GM12801 (cell line): ENCODE results near the gene BAIAP2L1.

Experiments
- TF ChIP-seq, protein P1 (sequence below): IDR thresholded peaks from one replicate; pipeline ENCODE4 v1.5.1; 2011; ENCODE audit warnings: control low read depth; ENCODE audit not compliant: insufficient read length; ENCODE audit errors: extremely low read depth

BAIAP2L1 gene

DNA sequence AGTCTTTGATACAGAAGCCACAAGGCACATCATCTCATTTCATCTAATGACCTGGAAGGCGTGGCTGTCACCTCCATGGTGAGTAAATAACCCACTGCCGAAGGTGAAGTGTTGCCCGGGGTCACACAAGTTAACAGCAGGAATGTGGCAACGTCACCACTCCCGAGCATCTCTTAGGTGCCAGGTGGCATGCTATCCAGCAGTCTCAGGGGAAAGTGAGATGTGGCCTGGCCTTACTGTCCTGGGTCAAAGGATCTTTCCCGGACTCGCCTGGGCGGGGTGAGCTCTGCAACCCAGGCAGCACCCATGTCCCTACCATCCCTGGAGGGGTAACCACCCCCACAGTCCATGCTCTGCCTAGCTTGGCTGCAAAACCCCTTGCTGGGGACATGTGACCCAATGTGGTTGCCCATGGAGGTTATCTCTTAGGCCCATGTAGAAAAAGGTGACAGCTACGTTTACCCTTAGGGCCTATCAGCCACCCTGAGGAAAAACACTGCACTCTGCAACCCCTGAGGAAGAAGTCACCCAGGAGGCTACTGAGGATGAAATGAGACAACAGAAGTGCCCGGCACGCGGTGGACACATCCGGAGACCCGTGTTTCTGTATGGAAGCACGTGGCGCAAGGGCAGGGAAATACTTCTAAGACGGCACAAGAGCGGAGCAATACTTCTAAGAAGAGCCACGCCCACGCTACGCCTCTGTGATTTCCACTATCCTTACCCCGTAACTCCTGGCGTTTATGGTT is 52.0 kb downstream of the BAIAP2L1 start:
- TF ChIP-seq, protein P1, sequence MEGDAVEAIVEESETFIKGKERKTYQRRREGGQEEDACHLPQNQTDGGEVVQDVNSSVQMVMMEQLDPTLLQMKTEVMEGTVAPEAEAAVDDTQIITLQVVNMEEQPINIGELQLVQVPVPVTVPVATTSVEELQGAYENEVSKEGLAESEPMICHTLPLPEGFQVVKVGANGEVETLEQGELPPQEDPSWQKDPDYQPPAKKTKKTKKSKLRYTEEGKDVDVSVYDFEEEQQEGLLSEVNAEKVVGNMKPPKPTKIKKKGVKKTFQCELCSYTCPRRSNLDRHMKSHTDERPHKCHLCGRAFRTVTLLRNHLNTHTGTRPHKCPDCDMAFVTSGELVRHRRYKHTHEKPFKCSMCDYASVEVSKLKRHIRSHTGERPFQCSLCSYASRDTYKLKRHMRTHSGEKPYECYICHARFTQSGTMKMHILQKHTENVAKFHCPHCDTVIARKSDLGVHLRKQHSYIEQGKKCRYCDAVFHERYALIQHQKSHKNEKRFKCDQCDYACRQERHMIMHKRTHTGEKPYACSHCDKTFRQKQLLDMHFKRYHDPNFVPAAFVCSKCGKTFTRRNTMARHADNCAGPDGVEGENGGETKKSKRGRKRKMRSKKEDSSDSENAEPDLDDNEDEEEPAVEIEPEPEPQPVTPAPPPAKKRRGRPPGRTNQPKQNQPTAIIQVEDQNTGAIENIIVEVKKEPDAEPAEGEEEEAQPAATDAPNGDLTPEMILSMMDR, result no peak

DNA sequence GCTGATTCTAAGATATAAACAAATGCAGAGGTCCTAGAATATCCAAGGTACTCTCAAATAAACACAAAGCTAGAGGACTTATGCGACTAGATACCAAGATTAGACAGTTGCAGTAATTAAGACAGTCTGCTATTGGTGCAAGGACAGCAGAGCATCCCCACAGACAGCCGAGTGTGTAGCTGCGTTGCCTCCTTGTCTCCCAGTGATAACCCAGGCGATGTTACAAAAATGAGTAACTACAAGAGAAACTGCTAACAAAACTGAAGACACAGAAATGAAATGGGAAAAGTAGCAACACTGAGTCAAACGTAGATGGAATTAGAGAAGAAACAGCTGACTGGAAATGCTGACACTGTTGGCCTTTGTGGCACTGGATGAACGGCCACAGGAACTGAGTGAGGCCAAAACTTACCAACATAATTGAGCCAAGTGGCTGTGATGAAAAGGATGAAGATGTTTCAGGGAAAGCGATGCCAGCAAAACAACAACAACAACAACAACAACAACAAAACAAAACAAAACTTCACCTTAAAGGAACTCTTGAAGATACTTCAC is 54.3 kb downstream of the BAIAP2L1 start:
- TF ChIP-seq, protein P1, result no peak

DNA sequence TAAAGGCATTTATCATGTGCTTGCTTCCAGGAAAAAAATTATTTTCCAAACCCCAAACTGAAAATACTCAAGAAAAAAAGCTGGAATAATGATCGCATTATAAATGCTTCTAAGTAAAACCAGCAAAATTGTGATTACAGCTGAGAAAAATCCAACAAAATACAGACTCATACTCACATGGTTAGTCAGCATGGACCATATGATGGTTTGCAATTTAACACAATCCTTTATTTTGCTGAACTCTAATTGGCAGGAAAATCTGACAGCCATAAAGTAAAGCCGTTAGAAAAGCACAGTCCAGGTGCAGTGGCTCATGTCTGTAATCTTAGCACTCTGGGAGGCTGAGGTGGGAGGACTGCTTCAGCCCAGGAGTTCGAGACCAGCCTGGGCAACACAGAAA is 59.8 kb downstream of the BAIAP2L1 start:
- TF ChIP-seq, protein P1, result no peak

DNA sequence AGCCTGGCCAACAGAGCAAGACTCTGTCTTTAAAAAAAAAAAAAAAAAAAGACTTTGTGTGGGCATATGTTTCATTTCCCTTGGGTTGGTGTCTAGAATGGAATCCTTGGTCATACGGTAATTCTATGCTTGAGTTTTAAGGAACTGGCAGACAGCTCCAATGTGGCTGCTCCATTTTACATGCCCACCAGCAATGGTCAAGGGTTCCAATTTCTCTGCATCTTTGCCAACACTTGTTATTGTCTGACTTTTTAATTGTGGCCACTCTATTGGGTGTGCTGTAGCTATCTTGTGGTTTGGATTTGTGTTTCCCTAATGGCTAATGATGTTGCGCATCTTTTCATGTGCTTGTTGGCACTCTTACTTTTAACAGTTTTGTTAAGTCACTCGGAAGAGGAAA is 61.8 kb downstream of the BAIAP2L1 start:
- TF ChIP-seq, protein P1, result no peak

DNA sequence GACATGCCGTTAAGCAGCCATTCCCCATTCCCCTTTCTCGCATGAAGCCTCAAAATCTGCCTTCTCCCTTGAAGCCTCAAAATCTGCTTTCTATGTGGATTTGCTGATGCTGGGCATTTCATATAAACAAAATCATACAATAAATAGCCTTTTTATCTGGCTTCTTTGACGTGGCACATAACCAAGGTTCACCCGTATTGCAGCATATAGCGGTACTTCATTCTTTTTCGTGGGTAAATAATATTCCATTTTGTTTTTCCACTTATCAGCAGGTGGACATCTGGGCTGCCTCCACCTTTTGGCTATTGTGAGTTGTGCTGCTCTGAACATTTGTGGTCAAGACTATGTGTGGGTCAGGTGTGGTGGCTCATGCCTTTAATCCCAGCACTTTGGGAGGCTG is 62.4 kb downstream of the BAIAP2L1 start:
- TF ChIP-seq, protein P1, result no peak

DNA sequence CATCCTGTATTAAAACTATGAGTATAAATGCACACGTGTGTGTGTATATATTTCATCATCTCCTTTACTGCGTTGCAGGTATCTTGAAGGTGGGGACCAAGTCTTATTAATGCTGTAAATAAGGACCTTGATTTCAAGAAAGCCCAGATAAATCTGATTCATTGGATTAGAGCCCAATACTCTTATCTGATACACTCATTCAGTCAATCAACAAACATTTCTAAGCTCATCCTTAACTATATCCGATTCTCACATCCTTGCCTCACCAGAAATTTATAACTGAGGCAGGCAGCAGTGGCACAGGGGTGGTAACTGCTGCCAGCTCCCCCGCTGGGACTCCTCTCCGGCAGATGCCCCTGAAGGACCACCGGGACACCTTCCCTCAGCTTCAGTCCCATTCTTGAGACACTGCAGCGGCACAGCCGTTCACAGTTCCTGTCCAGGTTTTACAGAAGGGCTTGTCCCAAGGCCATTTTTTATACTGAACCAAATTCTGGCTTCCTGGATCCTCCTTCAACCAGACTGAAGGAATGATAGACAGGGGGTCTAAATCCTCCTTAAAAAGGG is 65.4 kb downstream of the BAIAP2L1 start:
- TF ChIP-seq, protein P1, result no peak

DNA sequence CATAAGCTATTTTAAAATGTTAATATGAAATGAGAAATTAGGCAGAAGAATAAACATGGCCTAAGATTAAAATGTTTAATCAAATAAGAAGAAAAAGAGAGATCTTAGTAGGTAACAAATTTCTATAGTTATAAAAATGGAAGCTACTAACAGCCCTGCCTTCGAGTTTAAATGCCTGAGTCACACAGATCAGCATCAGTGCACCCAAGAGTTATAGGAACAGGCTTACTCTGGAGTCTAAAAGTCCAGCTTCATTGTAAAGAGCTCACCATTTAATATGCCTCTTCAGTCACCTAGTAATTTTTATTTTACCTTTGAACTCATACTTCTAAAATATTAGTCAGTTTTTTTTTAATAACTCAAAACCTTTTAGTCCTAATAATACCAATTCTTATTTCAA is 66.8 kb downstream of the BAIAP2L1 start:
- TF ChIP-seq, protein P1, result no peak
